ENCODE results near the gene PROCA1. TPM values are rescaled to one million over a fixed set of nuclear protein-coding genes. Genes with fewer than 3 reads are reported as not detected.

The PROCA1 gene
- total RNA-seq, 3 donors from 2014 or later = 1.3 to 2.0 (median 1.8) TPM

- Histone ChIP-seq H3K36me3 (ENCODE audit: low read depth) (peaks cover 4% of the 10 kb centered on the region), H3K4me3 (no peak overlapping the region), H3K9me3 (no peaks in the 10 kb centered on the region), H3K4me1 (ENCODE audit: low read depth) (no peaks in the 10 kb centered on the region)
- intact Hi-C loops (cut with DNase I, micrococcal nuclease) = no loop called here
- DNase-seq = no peak
- ATAC-seq = no peak
- TF ChIP-seq CTCF (IDR thresholded peaks at IDR 0.05) = no peak
Observed at GRCh38 chr17:28655160-28655559, 56.5 kb downstream of the PROCA1 start.

Other genes starting within 250 kb of the PROCA1 start
- gene SLC13A2, start 238.2 kb downstream of the PROCA1 start, total RNA-seq = 10 to 100 TPM; 14.9 to 87.0 (median 17.1) TPM
- gene FOXN1, start 205.5 kb downstream of the PROCA1 start, total RNA-seq = under 1 TPM in 2 of 3 donors, not detected in 1; 0.46 to 0.69 TPM
- gene UNC119, start 159.3 kb downstream of the PROCA1 start, total RNA-seq = 10 to 100 TPM; 20.5 to 32.3 (median 23.2) TPM
- gene PIGS, start 140.4 kb downstream of the PROCA1 start, total RNA-seq = 100 to 1,000 TPM in 1 of 3 donors, 10 to 100 TPM in 2; 52.2 to 100 (median 88.5) TPM
- gene ALDOC, start 135.0 kb downstream of the PROCA1 start, total RNA-seq = 10 to 100 TPM; 15.3 to 25.4 (median 19.7) TPM
- gene SPAG5, start 112.9 kb downstream of the PROCA1 start, total RNA-seq = 10 to 100 TPM in 2 of 3 donors, 1 to 10 TPM in 1; 7.2 to 30.3 (median 15.1) TPM
- gene RSKR, start 97.7 kb downstream of the PROCA1 start, total RNA-seq = 10 to 100 TPM; 10.0 to 15.1 (median 11.1) TPM
- gene BLTP2, start 66.7 kb downstream of the PROCA1 start, total RNA-seq = 100 to 1,000 TPM; 131 to 159 (median 134) TPM
- gene SDF2, start 50.0 kb downstream of the PROCA1 start, total RNA-seq = 10 to 100 TPM; 55.0 to 67.5 (median 56.3) TPM
- 10 to 100 TPM; 47.8 to 97.7 (median 60.7) TPM for gene SUPT6H, start 49.7 kb downstream of the PROCA1 start, total RNA-seq
- 10 to 100 TPM in 2 of 3 donors, 1 to 10 TPM in 1; 6.5 to 74.4 (median 19.3) TPM for gene RAB34, start 6.0 kb upstream of the PROCA1 start, total RNA-seq
- 1,000 to 10,000 TPM; 1,144 to 1,252 (median 1,216) TPM for gene RPL23A, start 8.1 kb upstream of the PROCA1 start, total RNA-seq
- 10 to 100 TPM in 2 of 3 donors, 1 to 10 TPM in 1; 4.8 to 21.3 (median 16.8) TPM for gene TLCD1, start 14.3 kb upstream of the PROCA1 start, total RNA-seq
- 1 to 10 TPM; 3.4 to 7.9 (median 6.8) TPM for gene NEK8, start 16.9 kb upstream of the PROCA1 start, total RNA-seq
- gene TRAF4, start 32.1 kb upstream of the PROCA1 start, total RNA-seq = 100 to 1,000 TPM in 2 of 3 donors, 10 to 100 TPM in 1; 66.0 to 166 (median 126) TPM
- gene FAM222B, start 130.9 kb upstream of the PROCA1 start, total RNA-seq = 10 to 100 TPM; 25.3 to 40.0 (median 30.0) TPM
- gene ERAL1, start 143.1 kb upstream of the PROCA1 start, total RNA-seq = 10 to 100 TPM; 28.6 to 38.7 (median 35.9) TPM
- 10 to 100 TPM; 87.9 to 98.0 (median 89.8) TPM for gene FLOT2, start 185.8 kb upstream of the PROCA1 start, total RNA-seq
- 10 to 100 TPM in 1 of 3 donors, 1 to 10 TPM in 2; 7.1 to 10.1 (median 7.3) TPM for gene DHRS13, start 191.2 kb upstream of the PROCA1 start, total RNA-seq
- 10 to 100 TPM; 35.9 to 59.7 (median 39.2) TPM for gene PHF12, start 239.6 kb upstream of the PROCA1 start, total RNA-seq

Measured in mucosa of descending colon (tissue), 3 donors.